Spinal cord (tissue), 10 donors: Measurements from ENCODE around the gene TLR9. TPM values are rescaled to one million over a fixed set of nuclear protein-coding genes. Genes with fewer than 3 reads are reported as not detected.

ENCODE experiments used
- DNase-seq, 6 donors: peaks; one replicate each; pipeline versions ENCODE4 v3.0.0 to v3.0.0-alpha.2; 2013 to 2015; ENCODE audit warnings: low spot score in 6 of 6, low read depth in 4 of 6
- H3K27ac ChIP-seq: one replicate; pipeline ENCODE4 v1.5.1; 2013; ENCODE audit warnings: low read depth, low read length, control low read depth
- H3K27me3 ChIP-seq: one replicate; pipeline ENCODE4 v1.6.1; 2013; ENCODE audit warnings: low read length; ENCODE audit not compliant: control insufficient read depth, insufficient read depth
- H3K36me3 ChIP-seq: one replicate; pipeline ENCODE4 v1.6.1; 2013; ENCODE audit warnings: low read length; ENCODE audit not compliant: control insufficient read depth, insufficient read depth
- H3K4me1 ChIP-seq: one replicate; pipeline ENCODE4 v1.6.1; 2013; ENCODE audit warnings: low read length; ENCODE audit not compliant: control insufficient read depth, insufficient read depth
- H3K4me3 ChIP-seq: one replicate; pipeline ENCODE4 v1.5.1; 2013; ENCODE audit warnings: low read depth, low read length, control low read depth
- H3K9me3 ChIP-seq: one replicate; pipeline ENCODE4 v1.6.1; 2013; ENCODE audit warnings: low read length; ENCODE audit not compliant: control insufficient read depth, insufficient read depth
- WGBS: methylation state at CpG from one replicate; pipeline ENCODE4 v1.1.5; 2013; ENCODE audit warnings: missing lambda C conversion rate; ENCODE audit not compliant: insufficient coverage; 5-methylcytosine and 5-hydroxymethylcytosine counted together
- polyA plus RNA-seq, 2 donors: library from polyadenylated mRNA; unstranded; fragments of 120-200 nt; gene quantifications; one replicate each; pipeline ENCODE4 v1.2.1, GENCODE V29; 2013; ENCODE audit not compliant: insufficient read length in 2 of 2
- total RNA-seq, 2 donors: library from RNA; depleted of rRNA in 1 of 2; stranded (reverse); fragments of 120-200 nt in 1 of 2; fragments of >200 nt in 1 of 2; gene quantifications; one replicate each; pipeline versions ENCODE4 v1.2.3 to v1.2.4, GENCODE V29; 2013 to 2014
- donor health status: healthy.

TLR9 gene
- total and polyA plus RNA-seq, 4 donors = 0.11 to 0.41 TPM; not detected in 2

DNA sequence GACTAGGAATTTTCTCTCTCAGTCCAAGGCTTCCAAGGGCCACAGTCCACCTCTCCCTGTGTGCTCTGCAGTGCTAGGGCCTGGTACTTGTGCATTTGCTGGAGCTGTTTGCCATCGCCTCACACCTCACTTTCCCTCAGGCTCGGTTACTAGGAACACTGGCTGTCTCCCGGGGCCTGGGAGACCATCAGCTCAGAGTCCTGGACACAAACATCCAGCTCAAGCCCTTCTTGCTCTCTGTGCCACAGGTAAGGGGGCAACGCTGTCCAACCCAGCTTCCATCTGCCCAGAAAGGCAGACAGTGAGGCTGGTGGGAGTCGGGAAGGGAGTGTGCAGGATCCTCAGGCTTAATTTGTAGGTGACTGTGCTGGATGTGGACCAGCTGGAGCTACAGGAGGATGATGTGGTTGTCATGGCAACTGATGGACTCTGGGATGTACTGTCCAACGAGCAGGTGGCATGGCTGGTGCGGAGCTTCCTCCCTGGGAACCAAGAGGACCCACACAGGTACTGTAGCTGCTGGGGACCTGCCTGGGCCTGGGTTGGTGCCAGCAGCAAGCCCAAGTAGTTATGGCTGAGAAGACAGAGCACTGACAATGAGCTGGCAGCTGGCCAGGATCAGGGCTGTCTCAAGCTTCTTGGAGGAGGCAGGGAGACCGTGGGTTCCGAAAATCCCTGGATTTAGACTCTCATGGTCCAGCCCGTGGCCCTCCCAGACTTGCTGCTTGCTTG lies 23.5 kb upstream of the TLR9 start:
- H3K36me3 ChIP-seq = peaks cover 68% of the 10 kb centered on the region
- WGBS = 72% methylated on average over 10 of the region's 10 CpGs
- no peaks in the 10 kb centered on the region for H3K27me3 ChIP-seq
- peak in 2 of 6 donors; percentile 48 to 73 for DNase-seq
- peaks cover 34% of the 10 kb centered on the region for H3K4me1 ChIP-seq
- no peak overlapping the region for H3K4me3 ChIP-seq
- no peaks in the 10 kb centered on the region for H3K9me3 ChIP-seq
- H3K27ac ChIP-seq = no peak overlapping the region

DNA sequence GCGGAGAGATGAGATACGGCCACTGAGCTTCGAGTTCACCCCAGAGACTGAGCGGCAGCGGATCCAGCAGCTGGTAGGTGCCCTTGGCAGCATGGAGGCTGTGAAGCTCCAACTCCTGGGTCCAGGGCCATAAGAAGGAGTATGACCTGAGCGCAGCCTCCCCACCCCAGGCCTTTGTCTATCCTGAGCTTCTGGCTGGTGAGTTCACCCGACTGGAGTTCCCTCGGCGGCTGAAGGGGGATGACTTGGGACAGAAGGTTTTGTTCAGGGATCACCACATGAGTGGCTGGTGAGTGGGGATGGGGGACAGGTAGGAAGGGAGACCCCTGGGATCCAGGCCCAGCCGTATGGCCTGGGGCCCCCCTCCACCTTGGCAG lies 22.7 kb upstream of the TLR9 start:
- 98% methylated on average over 9 of the region's 10 CpGs for WGBS
- no peak overlapping the region for H3K27ac ChIP-seq

DNA sequence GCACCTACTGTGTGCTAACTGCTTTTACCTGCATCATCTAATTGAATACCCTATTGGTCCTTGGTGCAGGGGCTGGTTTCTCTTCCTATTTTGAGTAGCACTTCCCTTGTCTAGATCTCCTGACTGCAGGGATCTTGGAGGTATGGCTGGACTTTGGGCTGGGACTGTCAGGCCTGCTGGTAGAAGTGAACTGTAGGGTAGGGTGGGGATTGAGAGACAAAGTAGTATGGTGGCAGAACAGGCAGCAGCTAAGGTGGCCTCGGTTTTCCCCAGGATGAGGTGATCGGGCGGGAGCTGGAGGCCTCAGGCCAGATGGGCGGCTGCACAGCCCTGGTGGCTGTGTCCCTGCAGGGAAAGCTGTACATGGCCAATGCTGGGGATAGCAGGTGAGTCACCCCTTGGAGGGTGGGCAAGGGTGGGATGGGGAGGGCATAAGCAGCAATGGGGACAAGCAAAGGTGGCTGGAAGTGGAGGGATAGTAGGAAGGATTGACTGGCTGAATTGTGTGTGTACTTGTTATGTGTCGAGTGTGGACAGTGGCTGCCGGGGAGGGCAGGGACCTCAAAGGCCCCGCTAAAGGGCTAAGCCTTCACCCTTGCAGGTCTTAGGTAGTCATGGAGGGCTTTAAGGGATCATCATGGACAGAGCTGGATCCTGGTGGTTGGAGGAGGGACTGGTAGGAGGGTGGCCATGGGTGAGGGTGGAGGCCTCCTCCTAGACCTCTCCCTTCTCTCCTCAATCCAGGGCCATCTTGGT lies 22.1 kb upstream of the TLR9 start:
- Histone ChIP-seq H3K36me3 (peaks cover 54% of the 10 kb centered on the region), H3K4me1 (peaks cover 35% of the 10 kb centered on the region), H3K27ac (no peak overlapping the region), H3K9me3 (no peaks in the 10 kb centered on the region), H3K27me3 (no peaks in the 10 kb centered on the region), H3K4me3 (no peak overlapping the region)
- WGBS = 94% methylated on average over 7 of the region's 7 CpGs
- DNase-seq = no peak

More for the DNA sequence above, 22.7 kb upstream of the TLR9 start:
- Histone ChIP-seq H3K4me3 (no peak overlapping the region), H3K4me1 (peaks cover 35% of the 10 kb centered on the region), H3K36me3 (peaks cover 60% of the 10 kb centered on the region), H3K27me3 (no peaks in the 10 kb centered on the region), H3K9me3 (no peaks in the 10 kb centered on the region)
- no peak for DNase-seq

DNA sequence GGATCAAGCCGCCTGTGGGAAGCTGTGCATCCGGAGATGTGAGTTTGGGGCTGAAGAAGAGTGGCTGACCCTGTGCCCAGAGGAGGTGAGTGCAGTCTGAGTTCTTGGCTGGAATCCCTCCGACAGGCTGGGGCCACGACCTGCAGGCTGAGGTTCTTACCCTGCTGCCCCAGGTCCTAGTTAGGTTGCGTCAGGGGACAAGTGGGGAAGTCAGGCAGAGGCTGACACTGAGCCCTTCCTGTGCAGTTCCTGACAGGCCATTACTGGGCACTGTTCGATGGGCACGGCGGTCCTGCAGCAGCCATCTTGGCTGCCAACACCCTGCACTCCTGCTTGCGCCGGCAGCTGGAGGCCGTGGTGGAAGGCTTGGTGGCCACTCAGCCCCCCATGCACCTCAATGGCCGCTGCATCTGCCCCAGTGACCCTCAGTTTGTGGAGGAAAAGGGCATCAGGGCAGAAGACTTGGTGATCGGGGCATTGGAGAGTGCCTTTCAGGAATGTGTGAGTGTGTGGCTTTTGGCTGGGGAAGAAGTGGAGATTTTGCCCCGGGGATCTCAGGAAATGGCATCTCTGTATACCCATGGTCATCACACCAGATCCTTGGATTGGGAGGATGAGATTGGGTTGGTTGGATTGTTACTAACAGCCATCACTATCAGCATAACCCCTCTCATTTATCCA lies 21.4 kb upstream of the TLR9 start:
- H3K27me3 ChIP-seq = no peaks in the 10 kb centered on the region
- H3K27ac ChIP-seq = peak overlapping the region; percentile 75
- no peak for DNase-seq
- no peaks in the 10 kb centered on the region for H3K9me3 ChIP-seq
- 74% methylated on average over 12 of the region's 14 CpGs for WGBS
- peaks cover 35% of the 10 kb centered on the region for H3K4me1 ChIP-seq
- H3K4me3 ChIP-seq = peak overlapping the region; percentile 36
- H3K36me3 ChIP-seq = peaks cover 48% of the 10 kb centered on the region

DNA sequence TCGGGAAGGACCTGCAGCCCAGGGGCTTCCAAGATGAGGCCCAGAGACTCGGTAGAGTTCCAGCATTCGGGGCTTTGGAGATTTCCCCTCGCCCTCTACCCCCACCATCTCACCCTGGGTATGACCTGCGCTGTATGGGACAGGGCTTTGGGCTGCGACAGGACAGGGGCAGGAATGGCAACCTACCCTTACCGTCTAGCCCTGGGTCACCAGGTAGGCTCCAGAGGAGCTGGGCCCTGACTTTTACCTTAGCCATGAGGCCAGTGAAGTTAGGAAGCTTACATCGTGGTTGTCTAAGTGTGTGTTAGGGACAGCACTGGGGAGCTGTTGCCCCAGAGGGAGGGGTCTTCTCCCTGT lies 20.8 kb upstream of the TLR9 start:
- Histone ChIP-seq H3K36me3 (peaks cover 42% of the 10 kb centered on the region), H3K4me1 (peaks cover 35% of the 10 kb centered on the region), H3K27ac (peak overlapping the region; percentile 75), H3K9me3 (no peaks in the 10 kb centered on the region), H3K4me3 (peak overlapping the region; percentile 36), H3K27me3 (no peaks in the 10 kb centered on the region)
- 25% methylated on average over 8 of the region's 8 CpGs for WGBS
- DNase-seq = no peak

DNA sequence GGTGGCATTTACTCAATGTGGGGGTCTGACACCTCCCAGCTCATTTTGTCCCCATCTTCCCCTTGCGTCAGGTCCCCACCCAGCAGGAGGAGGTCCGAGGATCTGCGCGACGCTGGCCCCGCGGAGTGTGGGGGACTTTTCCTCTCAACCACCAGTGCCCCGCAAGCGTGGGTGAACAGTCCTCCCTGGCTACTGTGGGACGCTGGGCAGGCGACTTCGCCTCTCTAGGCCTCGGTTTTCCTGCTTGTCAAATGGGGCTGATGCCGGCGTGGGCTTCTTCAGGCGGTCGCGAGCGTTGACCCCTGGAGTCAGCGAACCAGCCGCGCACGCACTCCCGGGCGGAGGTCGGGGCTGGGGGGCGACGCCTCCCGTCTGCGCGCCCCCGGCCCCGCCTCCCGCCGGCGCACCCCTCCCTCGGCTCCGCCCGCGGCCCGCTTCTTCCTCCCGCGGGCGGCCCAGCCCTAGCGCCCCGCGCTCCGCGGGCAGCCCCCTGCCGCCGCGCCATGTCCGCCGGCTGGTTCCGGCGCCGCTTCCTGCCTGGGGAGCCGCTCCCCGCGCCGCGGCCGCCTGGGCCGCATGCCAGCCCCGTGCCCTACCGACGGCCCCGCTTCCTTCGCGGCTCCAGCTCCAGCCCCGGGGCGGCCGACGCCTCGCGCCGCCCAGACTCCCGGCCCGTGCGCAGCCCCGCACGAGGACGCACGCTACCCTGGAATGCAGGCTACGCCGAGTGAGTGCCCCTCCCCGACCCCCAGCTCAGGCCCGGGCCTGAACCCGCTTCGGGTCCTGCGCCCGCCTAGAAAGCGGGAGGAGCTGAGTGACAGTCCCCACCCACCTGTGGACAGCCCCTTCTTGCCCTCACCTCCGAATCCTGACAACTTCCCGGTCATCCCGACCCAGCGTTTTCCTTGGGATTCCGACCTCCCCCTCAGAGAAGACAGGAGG lies 20.1 kb upstream of the TLR9 start, which contains the start of gene PPM1M:
Gene PPM1M, plus strand, starts transcription at position 438 of the 942 bp plus-strand sequence. Its CDS starts 66 bp downstream, at position 504.
- no peaks in the 10 kb centered on the region for H3K27me3 ChIP-seq
- H3K36me3 ChIP-seq = peaks cover 35% of the 10 kb centered on the region
- H3K9me3 ChIP-seq = no peaks in the 10 kb centered on the region
- H3K27ac ChIP-seq = peak within 1 kb of the TSS; percentile 75
- H3K4me3 ChIP-seq = peak within 1 kb of the TSS; percentile 56
- peaks cover 35% of the 10 kb centered on the region for H3K4me1 ChIP-seq
- DNase-seq = peak in 2 of 6 donors; percentile 44 to 62
- WGBS = 2% methylated on average over 98 of the region's 98 CpGs

DNA sequence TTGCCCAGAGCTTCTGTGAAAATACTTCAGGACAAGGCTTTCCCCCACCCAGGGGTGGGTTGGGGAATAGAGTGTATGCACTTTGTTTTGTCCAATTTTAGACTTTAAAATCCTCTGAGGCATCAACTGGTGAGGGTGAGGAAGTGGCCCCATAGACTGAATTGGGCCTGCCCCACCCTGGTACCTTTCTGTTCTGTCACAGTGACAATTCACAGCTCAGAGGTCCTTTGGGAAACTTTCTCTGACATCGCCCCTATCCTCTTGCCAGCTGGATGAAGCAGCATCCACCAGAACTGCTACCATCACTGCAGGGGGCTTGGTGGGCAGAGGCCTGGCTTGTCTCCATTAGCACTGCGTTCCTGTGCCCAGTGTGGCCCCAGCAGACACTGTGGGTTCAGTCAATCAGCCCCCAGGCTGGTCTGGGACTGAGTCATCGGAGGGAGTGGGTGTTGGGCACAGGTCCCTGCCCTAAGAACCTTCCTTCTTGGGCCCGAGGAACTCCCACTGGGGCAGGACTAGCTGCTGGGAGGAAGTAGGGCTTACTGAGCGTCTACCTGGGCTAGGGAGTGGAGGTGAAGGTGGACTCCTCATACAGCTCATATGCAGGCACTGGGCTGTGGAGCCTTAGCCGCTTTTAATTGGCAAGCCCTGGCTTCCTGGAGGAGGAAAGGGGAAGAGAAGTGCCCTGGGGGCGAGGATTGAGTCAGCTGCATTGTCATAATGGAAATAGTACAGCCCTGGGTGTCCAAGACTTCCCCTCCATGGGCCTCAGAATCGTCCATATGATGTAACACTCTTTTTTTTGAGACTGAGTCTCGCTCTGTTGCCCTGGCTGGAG lies 18.6 kb upstream of the TLR9 start:
- Histone ChIP-seq H3K36me3 (peaks cover 19% of the 10 kb centered on the region), H3K4me3 (no peak overlapping the region), H3K27ac (peak overlapping the region; percentile 25)

DNA sequence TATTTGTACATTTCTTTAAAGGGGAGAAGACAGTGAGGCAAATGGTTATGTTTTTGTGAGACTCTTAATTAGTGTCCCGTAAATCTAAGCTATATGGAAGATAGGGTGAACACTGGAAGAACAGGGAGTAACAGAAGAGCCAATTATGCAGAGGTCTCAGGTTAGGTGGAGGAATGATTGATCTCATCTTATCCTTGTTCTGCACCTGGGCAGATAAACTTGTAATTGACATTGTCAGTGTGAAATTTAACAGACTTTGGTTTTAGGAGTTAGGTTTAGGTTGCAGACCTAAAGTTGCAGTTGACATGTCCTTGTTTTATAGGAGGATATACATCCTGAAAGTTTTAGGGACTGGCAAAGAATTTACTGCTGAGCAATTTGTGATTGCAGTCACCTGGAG lies 16.6 kb upstream of the TLR9 start:
- Histone ChIP-seq H3K4me1 (peaks cover 47% of the 10 kb centered on the region), H3K36me3 (peaks cover 8% of the 10 kb centered on the region), H3K27me3 (no peaks in the 10 kb centered on the region), H3K4me3 (no peak overlapping the region), H3K27ac (no peak overlapping the region), H3K9me3 (no peaks in the 10 kb centered on the region)
- 82% methylated on average over 1 of the region's 1 CpG for WGBS
- DNase-seq = no peak

More for the DNA sequence above, 18.6 kb upstream of the TLR9 start:
- H3K27me3 ChIP-seq = no peaks in the 10 kb centered on the region
- 83% methylated on average over 9 of the region's 9 CpGs for WGBS
- H3K9me3 ChIP-seq = no peaks in the 10 kb centered on the region
- H3K4me1 ChIP-seq = peaks cover 46% of the 10 kb centered on the region
- DNase-seq = no peak
